ENCODE measurements around the gene HSH2D. TPM values are rescaled to one million over a fixed set of nuclear protein-coding genes. Genes with fewer than 3 reads are reported as not detected.
"Not testable (repeated sequence)": the region's sequence is repeated elsewhere in the genome, so short reads cannot be mapped to it uniquely, and the experiment has no call there.

The HSH2D gene
- polyA plus RNA-seq, 10 donors = 0.07 to 1.3 (median 0.37) TPM

GRCh38 chr19:16155128-16155527 lies 11.6 kb downstream of the HSH2D start:
- DNase-seq = no peak

GRCh38 chr19:16156904-16157303 lies 13.4 kb downstream of the HSH2D start:
- DNase-seq = no peak

GRCh38 chr19:16157601-16158000 lies 14.1 kb downstream of the HSH2D start:
- no peak for DNase-seq

GRCh38 chr19:16159655-16160054 lies 16.2 kb downstream of the HSH2D start:
- DNase-seq = no peak

- no peak for DNase-seq
Measured at GRCh38 chr19:16160445-16160942, 17.0 kb downstream of the HSH2D start.

GRCh38 chr19:16160943-16161560 lies 17.6 kb downstream of the HSH2D start:
- DNase-seq = peak in 1 of 3 donors; percentile 43

GRCh38 chr19:16161840-16162239 lies 18.4 kb downstream of the HSH2D start:
- DNase-seq = peak in 1 of 3 donors; percentile 26

GRCh38 chr19:16164222-16164890 lies 20.9 kb downstream of the HSH2D start:
- no peak for DNase-seq

GRCh38 chr19:16166417-16166816 lies 22.9 kb downstream of the HSH2D start:
- DNase-seq = no peak

GRCh38 chr19:16167055-16167454 lies 23.6 kb downstream of the HSH2D start:
- no peak for DNase-seq

- DNase-seq = no peak
Measured at GRCh38 chr19:16168465-16169081, 25.1 kb downstream of the HSH2D start.

- no peak for DNase-seq
Measured at GRCh38 chr19:16170134-16170533, 26.6 kb downstream of the HSH2D start.

- DNase-seq = no peak
Measured at GRCh38 chr19:16175954-16176353, 32.5 kb downstream of the HSH2D start.

- not testable (repeated sequence) for DNase-seq
Measured at GRCh38 chr19:16178866-16179265, 35.4 kb downstream of the HSH2D start.

- peak; percentile 43 to 76 (median 68) for DNase-seq
Measured at GRCh38 chr19:16180611-16181010, 37.1 kb downstream of the HSH2D start.

- no peak for DNase-seq
Measured at GRCh38 chr19:16184665-16185122, 41.2 kb downstream of the HSH2D start.

GRCh38 chr19:16185123-16185767 lies 41.8 kb downstream of the HSH2D start, which contains the start of gene FAM32A:
FAM32A (plus strand) TSS chr19:16185410; CDS start chr19:16185443, 33 bp downstream.
- peak; percentile 99 to 100 (median 100) for DNase-seq

- DNase-seq = peak; percentile 21 to 67 (median 35)
Measured at GRCh38 chr19:16185768-16186123, 42.3 kb downstream of the HSH2D start.

- DNase-seq = no peak
Measured at GRCh38 chr19:16188521-16188920, 45.0 kb downstream of the HSH2D start.

- no peak for DNase-seq
Measured at GRCh38 chr19:16190198-16190597, 46.7 kb downstream of the HSH2D start.

- DNase-seq = no peak
Measured at GRCh38 chr19:16190736-16191135, 47.3 kb downstream of the HSH2D start.

GRCh38 chr19:16191216-16191908 lies 47.9 kb downstream of the HSH2D start:
- DNase-seq = no peak
